HEK293T (cell line): ENCODE results near the gene ANKRD65.

ENCODE experiments used
- ARNT ChIP-seq: fragments of 450-650 bp; IDR thresholded peaks from 2 replicates; pipeline ENCODE4 v1.6.1; 2017; ENCODE audit warnings: mild to moderate bottlenecking
- BHLHE40 ChIP-seq: fragments of 450-650 bp; IDR thresholded peaks from 2 replicates; pipeline ENCODE4 v1.6.1; 2016; ENCODE audit warnings: mild to moderate bottlenecking, moderate library complexity, borderline replicate concordance
- CTBP1 ChIP-seq: fragments of 450-650 bp; IDR thresholded peaks from 2 replicates; pipeline ENCODE4 v1.6.1; 2016; ENCODE audit warnings: borderline replicate concordance
- FOXA1 ChIP-seq: fragments of 450-650 bp; IDR thresholded peaks from 2 replicates; pipeline ENCODE4 v1.6.1; 2016; ENCODE audit warnings: mild to moderate bottlenecking
- FOXM1 ChIP-seq: fragments of 450-650 bp; IDR thresholded peaks from 2 replicates; pipeline ENCODE4 v1.6.1; 2017; ENCODE audit warnings: mild to moderate bottlenecking, borderline replicate concordance
- HDGF ChIP-seq: fragments of 450-650 bp; IDR thresholded peaks from 2 replicates; pipeline ENCODE4 v1.6.1; 2017; ENCODE audit warnings: antibody characterized with exemption, borderline replicate concordance
- L3MBTL2 ChIP-seq: fragments of 450-650 bp; conservative IDR thresholded peaks from 2 replicates; pipeline ENCODE4 v1.6.1; 2016; ENCODE audit warnings: mild to moderate bottlenecking
- NFRKB ChIP-seq: fragments of 450-650 bp; IDR thresholded peaks from 2 replicates; pipeline ENCODE4 v1.6.1; 2016; ENCODE audit warnings: mild to moderate bottlenecking, moderate library complexity
- SP1 ChIP-seq: fragments of 450-650 bp; IDR thresholded peaks from 2 replicates; pipeline ENCODE4 v1.6.1; 2017
- SUZ12 ChIP-seq: fragments of 450-650 bp; IDR thresholded peaks from 2 replicates; pipeline ENCODE4 v1.6.1; 2016; ENCODE audit warnings: mild to moderate bottlenecking
- TARDBP ChIP-seq: fragments of 450-650 bp; IDR thresholded peaks from 2 replicates; pipeline ENCODE4 v1.6.1; 2016
- ZNF384 ChIP-seq: fragments of 450-650 bp; IDR thresholded peaks from 2 replicates; pipeline ENCODE4 v1.6.1; 2016
- TF ChIP-seq, protein P1 (sequence below): fragments of 450-650 bp; IDR thresholded peaks from 2 replicates; pipeline ENCODE4 v1.6.1; 2016

DNA sequence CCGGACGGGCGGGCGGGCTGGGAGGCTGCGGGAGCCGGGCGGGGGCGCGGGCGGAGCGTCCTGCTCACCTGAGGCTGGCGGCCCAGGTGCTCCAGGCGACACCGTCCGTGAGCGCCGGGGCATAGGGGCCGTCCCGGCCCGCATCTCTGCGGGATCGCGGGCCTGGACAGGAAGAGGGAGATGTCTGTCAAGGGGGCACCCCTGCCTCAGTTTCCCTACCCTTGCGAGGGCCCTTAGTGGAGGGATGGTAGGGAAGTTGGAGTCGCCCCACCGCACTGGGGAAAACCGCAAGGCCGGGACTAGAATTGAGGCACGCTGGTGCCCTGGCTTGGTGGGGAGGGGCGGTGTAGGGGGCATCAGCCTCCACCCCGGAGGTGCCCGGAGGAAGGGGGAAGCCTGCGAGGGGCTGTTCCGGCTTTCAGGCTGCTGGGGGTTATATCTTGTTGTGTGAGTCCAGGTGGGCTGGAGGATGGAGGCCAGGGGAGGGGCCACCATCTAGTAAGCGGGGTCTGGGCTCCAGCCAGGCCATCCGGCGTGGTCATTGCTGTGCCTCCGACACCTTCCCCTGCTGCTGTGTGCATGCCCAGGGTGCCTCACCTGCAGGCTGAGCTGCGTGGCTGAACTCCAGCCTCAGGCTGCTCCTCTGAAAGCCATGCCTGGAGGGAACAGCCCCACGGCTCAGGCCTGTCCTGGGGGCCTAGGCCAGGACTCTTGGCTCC, 15.0 kb upstream of the ANKRD65 start:
- TF ChIP-seq FOXM1: no peak
- TF ChIP-seq SP1: no peak
- TF ChIP-seq SUZ12: no peak
- TF ChIP-seq FOXA1: no peak
- no peak for TF ChIP-seq CTBP1
- no peak for TF ChIP-seq ARNT
- TF ChIP-seq L3MBTL2: no peak
- no peak for TF ChIP-seq TARDBP
- no peak for TF ChIP-seq NFRKB
- TF ChIP-seq, protein P1, sequence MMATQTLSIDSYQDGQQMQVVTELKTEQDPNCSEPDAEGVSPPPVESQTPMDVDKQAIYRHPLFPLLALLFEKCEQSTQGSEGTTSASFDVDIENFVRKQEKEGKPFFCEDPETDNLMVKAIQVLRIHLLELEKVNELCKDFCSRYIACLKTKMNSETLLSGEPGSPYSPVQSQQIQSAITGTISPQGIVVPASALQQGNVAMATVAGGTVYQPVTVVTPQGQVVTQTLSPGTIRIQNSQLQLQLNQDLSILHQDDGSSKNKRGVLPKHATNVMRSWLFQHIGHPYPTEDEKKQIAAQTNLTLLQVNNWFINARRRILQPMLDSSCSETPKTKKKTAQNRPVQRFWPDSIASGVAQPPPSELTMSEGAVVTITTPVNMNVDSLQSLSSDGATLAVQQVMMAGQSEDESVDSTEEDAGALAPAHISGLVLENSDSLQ: no peak
- TF ChIP-seq BHLHE40: no peak
- no peak for TF ChIP-seq ZNF384
- no peak for TF ChIP-seq HDGF
